Body of pancreas (tissue), 4 donors: Measurements from ENCODE around the gene VTN.

Experiments used
- POLR2A ChIP-seq, 3 donors: fragments of 450-650 bp; IDR thresholded peaks; one replicate each; pipeline ENCODE4 v1.6.1; 2016; ENCODE audit warnings: antibody characterized with exemption in 3 of 3, mild to moderate bottlenecking in 2 of 3
- TF ChIP-seq, protein P1 (sequence below), 7 experiments: fragments of 450-650 bp in 4 of 7; fragments of 200-600 bp in 3 of 7; sonication (generic) in 3 of 7; IDR thresholded peaks; one replicate each; pipeline ENCODE4 v1.5.1; 2016 to 2019; ENCODE audit warnings: antibody characterized with exemption in 7 of 7

GRCh38 chr17:28413804-28414203 lies 43.7 kb upstream of the VTN start:
- TF ChIP-seq, protein P1, sequence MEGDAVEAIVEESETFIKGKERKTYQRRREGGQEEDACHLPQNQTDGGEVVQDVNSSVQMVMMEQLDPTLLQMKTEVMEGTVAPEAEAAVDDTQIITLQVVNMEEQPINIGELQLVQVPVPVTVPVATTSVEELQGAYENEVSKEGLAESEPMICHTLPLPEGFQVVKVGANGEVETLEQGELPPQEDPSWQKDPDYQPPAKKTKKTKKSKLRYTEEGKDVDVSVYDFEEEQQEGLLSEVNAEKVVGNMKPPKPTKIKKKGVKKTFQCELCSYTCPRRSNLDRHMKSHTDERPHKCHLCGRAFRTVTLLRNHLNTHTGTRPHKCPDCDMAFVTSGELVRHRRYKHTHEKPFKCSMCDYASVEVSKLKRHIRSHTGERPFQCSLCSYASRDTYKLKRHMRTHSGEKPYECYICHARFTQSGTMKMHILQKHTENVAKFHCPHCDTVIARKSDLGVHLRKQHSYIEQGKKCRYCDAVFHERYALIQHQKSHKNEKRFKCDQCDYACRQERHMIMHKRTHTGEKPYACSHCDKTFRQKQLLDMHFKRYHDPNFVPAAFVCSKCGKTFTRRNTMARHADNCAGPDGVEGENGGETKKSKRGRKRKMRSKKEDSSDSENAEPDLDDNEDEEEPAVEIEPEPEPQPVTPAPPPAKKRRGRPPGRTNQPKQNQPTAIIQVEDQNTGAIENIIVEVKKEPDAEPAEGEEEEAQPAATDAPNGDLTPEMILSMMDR (IDR thresholded peaks at IDR 0.05) = no peak
- no peak for TF ChIP-seq POLR2A (IDR thresholded peaks at IDR 0.05)
